T-cell (primary cell): ENCODE results near the gene INPP5D. TPM values are rescaled to one million over a fixed set of nuclear protein-coding genes. Genes with fewer than 3 reads are reported as not detected.

Experiments used
- ATAC-seq, 4 experiments: fragments of 200-7000 bp in 3 of 4; fragments of 150-1000 bp in 1 of 4; cut with Tn5 transposase; replicated peaks in 1 of 4; 1 replicate in 3 of 4; 2 replicates in 1 of 4; pipeline ENCODE4 v1.10.0; 2021; ENCODE audit warnings: moderate library complexity in 3 of 4, mild to moderate bottlenecking in 2 of 4, moderate number of reproducible peaks in 1 of 4
- CTCF ChIA-PET, 2 donors: fragments of 300-600 bp; sonication (Branson Sonifier 250); formaldehyde crosslinking; loops; one replicate each; lab custom pipeline; 2022; ENCODE audit warnings: antibody characterized with exemption in 2 of 2; lab: Charles Lee
- POLR2A ChIA-PET, 2 donors: fragments of 300-600 bp; sonication (Branson Sonifier 250); formaldehyde crosslinking; loops; one replicate each; lab custom pipeline; 2022; ENCODE audit warnings: antibody characterized with exemption in 2 of 2; lab: Charles Lee
- DNase-seq, 35 experiments: peaks; one replicate each; pipeline versions ENCODE4 v3.0.0 to v3.0.0-alpha.2; 2013 to 2023
- H3K27ac ChIP-seq: one replicate; pipeline ENCODE4 v1.5.1; 2013; ENCODE audit warnings: low read length
- H3K27me3 ChIP-seq, 2 experiments: replicated peaks in 1 of 2; 1 replicate in 1 of 2; 2 replicates in 1 of 2; pipeline versions ENCODE4 v1.6.1 to v1.7.0; 2013; ENCODE audit warnings: low read length in 1 of 2, mixed read lengths in 1 of 2; ENCODE audit not compliant: control insufficient read depth in 2 of 2, insufficient read depth in 2 of 2; ENCODE audit errors: extremely low read depth in 1 of 2
- H3K36me3 ChIP-seq, 2 donors: 1 replicate in 1 of 2; 2 replicates in 1 of 2; pipeline versions ENCODE4 v1.6.1 to v1.7.0; 2013; ENCODE audit warnings: low read length in 1 of 2; ENCODE audit not compliant: control insufficient read depth in 2 of 2, insufficient read depth in 1 of 2; ENCODE audit errors: extremely low read depth in 1 of 2
- H3K4me1 ChIP-seq, 2 experiments: 1 replicate in 1 of 2; 2 replicates in 1 of 2; pipeline versions ENCODE4 v1.6.1 to v1.7.0; 2013; ENCODE audit warnings: low read length in 2 of 2, mixed read lengths in 1 of 2; ENCODE audit not compliant: insufficient read depth in 2 of 2, control insufficient read depth in 1 of 2; ENCODE audit errors: extremely low read depth in 1 of 2
- H3K4me3 ChIP-seq, 2 donors: 1 replicate in 1 of 2; 2 replicates in 1 of 2; pipeline versions ENCODE4 v1.5.1 to v1.7.0; 2013; ENCODE audit warnings: mild to moderate bottlenecking in 2 of 2, low read length in 1 of 2, moderate library complexity in 1 of 2; ENCODE audit not compliant: control insufficient read depth in 1 of 2; ENCODE audit errors: extremely low read depth in 1 of 2
- H3K9me3 ChIP-seq: 2 replicates; pipeline ENCODE4 v1.7.0; 2013
- H3K27ac Mint-ChIP-seq, 2 donors: one replicate each; pipeline ENCODE4 v1.8.0; 2020 to 2021; ENCODE audit warnings: mild to moderate bottlenecking in 2 of 2, mixed read lengths in 2 of 2
- H3K27me3 Mint-ChIP-seq, 2 donors: one replicate each; pipeline ENCODE4 v1.8.0; 2021 to 2022; ENCODE audit warnings: mixed read lengths in 2 of 2
- H3K36me3 Mint-ChIP-seq: one replicate; pipeline ENCODE4 v1.8.0; 2021; ENCODE audit warnings: mixed read lengths
- H3K4me1 Mint-ChIP-seq, 3 donors: one replicate each; pipeline ENCODE4 v1.8.0; 2020 to 2022; ENCODE audit warnings: mixed read lengths in 3 of 3, mild to moderate bottlenecking in 1 of 3
- H3K4me3 Mint-ChIP-seq, 3 donors: one replicate each; pipeline ENCODE4 v1.8.0; 2020 to 2022; ENCODE audit warnings: mild to moderate bottlenecking in 3 of 3, mixed read lengths in 3 of 3, moderate library complexity in 3 of 3
- H3K9me3 Mint-ChIP-seq, 3 donors: one replicate each; pipeline ENCODE4 v1.8.0; 2020 to 2022; ENCODE audit warnings: mixed read lengths in 3 of 3
- WGBS: methylation state at CpG from one replicate; pipeline ENCODE4 v1.1.5; 2013; ENCODE audit warnings: missing lambda C conversion rate; ENCODE audit not compliant: insufficient coverage; 5-methylcytosine and 5-hydroxymethylcytosine counted together
- total RNA-seq, 35 experiments: library from RNA in 6 of 35; stranded (reverse) in 6 of 35; fragments of 120-200 nt in 1 of 35; gene quantifications; one replicate each; pipeline versions ENCODE4 v1.2.1 to v1.2.4 and lab custom pipeline; 2013 to 2026

Gene INPP5D
- total RNA-seq: 100 to 1,000 TPM; 108 to 216 (median 135) TPM
- 122 TPM for total RNA-seq (2013)
- 36.6 to 279 (median 217) reads per million in 29 experiments for total RNA-seq (lab: John Stamatoyannopoulos, UW)

- POLR2A ChIA-PET: interaction anchor here in 1 of 2 donors (0.5 to 1.4 kb wide), 6 partner anchors 22 to 217 kb away, joined by 3 to 10 read pairs (median 4); no protein-coding TSS in a partner anchor
- 0% methylated on average over 12 of the region's 26 CpGs for WGBS
- Mint-ChIP-seq H3K27ac (peak within 1 kb of the TSS; percentile 94 to 96), H3K4me1 (peaks cover 39 to 43% (median 43%) of the 10 kb centered on the region in 3 donors), H3K36me3 (no peaks in the 10 kb centered on the region), H3K9me3 (no peaks in the 10 kb centered on the region), H3K27me3 (no peaks in the 10 kb centered on the region), H3K4me3 (peak within 1 kb of the TSS; percentile 95 to 97 (median 95))
- H3K9me3 ChIP-seq: no peaks in the 10 kb centered on the region
- CTCF ChIA-PET: interaction anchor here (0.5 to 2.0 kb wide), 14 partner anchors 11 to 366 kb away, joined by 3 to 8 read pairs (median 4); partner anchors contain the start of gene ATG16L1 (in 1 of the 2)
- peaks cover 0 to 11% of the 10 kb centered on the region in 2 donors for H3K36me3 ChIP-seq
- H3K27me3 ChIP-seq: no peaks in the 10 kb centered on the region
- peak within 1 kb of the TSS; percentile 98 for H3K27ac ChIP-seq
- peak within 1 kb of the TSS; percentile 99 for H3K4me3 ChIP-seq
- peak; percentile 56 to 88 (median 74) for DNase-seq
- peaks cover 19 to 66% of the 10 kb centered on the region in 2 experiments for H3K4me1 ChIP-seq
- peak; percentile 81 to 87 (median 82) for ATAC-seq
Observed at GRCh38 chr2:233059797-233060500, at the start of gene INPP5D. INPP5D (plus strand) TSS chr2:233060342; CDS start chr2:233060479, 137 bp downstream.

GRCh38 chr2:233010569-233011267 lies 49.4 kb upstream of the INPP5D start:
- no peak overlapping the region for H3K27ac ChIP-seq
- H3K4me1 Mint-ChIP-seq: no peaks in the 10 kb centered on the region
- no peak overlapping the region for H3K4me3 Mint-ChIP-seq
- no peak overlapping the region for H3K27ac Mint-ChIP-seq
- WGBS: 80% methylated on average over 1 of the region's 9 CpGs
- H3K36me3 ChIP-seq: no peaks in the 10 kb centered on the region
- CTCF ChIA-PET: interaction anchor here in 1 of 2 donors (0.6 kb wide), 1 partner anchor 1540 kb away, joined by 4 read pairs; no protein-coding TSS in a partner anchor
- H3K27me3 ChIP-seq: peaks cover 0 to 8% of the 10 kb centered on the region in 2 experiments
- no peaks in the 10 kb centered on the region for H3K27me3 Mint-ChIP-seq
- DNase-seq: no peak
- no peak overlapping the region for H3K4me3 ChIP-seq
- no peaks in the 10 kb centered on the region for H3K9me3 ChIP-seq
- no peaks in the 10 kb centered on the region for H3K4me1 ChIP-seq
- no peaks in the 10 kb centered on the region for H3K36me3 Mint-ChIP-seq
- no peak for ATAC-seq
- POLR2A ChIA-PET: no interaction called here
- peaks cover 0 to 6% (median 0%) of the 10 kb centered on the region in 3 donors for H3K9me3 Mint-ChIP-seq

DNA sequence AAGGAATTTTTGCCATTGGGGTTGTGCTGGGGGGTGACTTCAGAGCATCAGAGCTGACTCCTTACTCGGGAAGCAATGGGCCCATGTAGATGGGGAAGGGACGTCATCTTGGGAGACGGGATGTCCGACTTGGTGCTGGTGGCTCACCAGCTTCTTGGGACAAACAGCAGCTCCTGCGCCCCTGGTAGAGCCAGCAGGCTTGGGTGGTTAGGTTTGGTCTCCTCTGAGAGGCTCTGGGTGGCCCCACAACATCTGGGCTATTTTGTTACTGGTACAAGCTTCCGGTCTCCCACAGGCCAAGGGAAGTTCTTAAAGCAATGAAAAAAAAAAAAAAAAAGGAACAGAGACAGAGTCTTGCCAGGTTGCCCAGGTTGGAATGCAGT lies 48.9 kb upstream of the INPP5D start:
- Histone ChIP-seq H3K27me3 (peaks cover 0 to 8% of the 10 kb centered on the region in 2 experiments), H3K36me3 (no peaks in the 10 kb centered on the region), H3K27ac (no peak overlapping the region), H3K4me1 (no peaks in the 10 kb centered on the region), H3K4me3 (no peak overlapping the region), H3K9me3 (no peaks in the 10 kb centered on the region)
- Mint-ChIP-seq H3K27ac (no peak overlapping the region), H3K36me3 (no peaks in the 10 kb centered on the region), H3K4me3 (no peak overlapping the region), H3K4me1 (no peaks in the 10 kb centered on the region), H3K27me3 (no peaks in the 10 kb centered on the region), H3K9me3 (peaks cover 0 to 6% (median 0%) of the 10 kb centered on the region in 3 donors)
- ATAC-seq (no peak), DNase-seq (no peak)
- ChIA-PET POLR2A (no interaction called here), CTCF (interaction anchor here in 1 of 2 donors (0.6 kb wide), 1 partner anchor 1540 kb away, joined by 4 read pairs; no protein-coding TSS in a partner anchor)
- 80% methylated on average over 6 of the region's 6 CpGs for WGBS

DNA sequence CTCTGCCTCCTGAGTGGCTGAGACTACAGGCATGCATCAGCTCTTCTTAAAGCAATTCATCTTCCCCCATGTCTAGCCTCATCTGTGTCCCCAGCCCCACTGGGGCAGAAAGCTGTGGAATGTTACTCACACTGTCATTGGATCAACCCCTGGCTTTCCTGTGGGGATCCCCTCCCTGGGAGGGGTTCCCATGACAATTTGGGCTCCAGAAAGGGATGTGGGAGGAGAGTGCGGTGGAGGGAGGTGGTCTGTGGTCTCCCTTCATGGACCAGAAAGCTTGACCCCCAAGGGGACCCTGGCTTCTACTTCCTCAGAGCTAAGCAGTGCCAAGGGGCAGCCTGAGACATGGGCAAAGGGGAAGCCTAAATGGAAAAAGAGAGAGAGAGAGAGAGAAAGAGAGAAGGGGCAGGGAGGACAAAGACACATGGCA lies 48.4 kb upstream of the INPP5D start:
- no peak overlapping the region for H3K4me3 ChIP-seq

GRCh38 chr2:233012301-233012971 lies 47.7 kb upstream of the INPP5D start:
- H3K4me3 ChIP-seq: no peak overlapping the region
- Mint-ChIP-seq H3K27me3 (no peaks in the 10 kb centered on the region), H3K27ac (no peak overlapping the region), H3K9me3 (peaks cover 0 to 6% (median 2%) of the 10 kb centered on the region in 3 donors), H3K4me1 (no peaks in the 10 kb centered on the region), H3K36me3 (no peaks in the 10 kb centered on the region), H3K4me3 (no peak overlapping the region)
- 56% methylated on average over 6 of the region's 12 CpGs for WGBS
- DNase-seq (no peak), ATAC-seq (no peak)
- H3K27me3 ChIP-seq: peaks cover 0 to 8% of the 10 kb centered on the region in 2 experiments
- H3K27ac ChIP-seq: no peak overlapping the region
- H3K36me3 ChIP-seq: no peaks in the 10 kb centered on the region
- no peaks in the 10 kb centered on the region for H3K4me1 ChIP-seq
- ChIA-PET POLR2A (no interaction called here), CTCF (no interaction called here)
- H3K9me3 ChIP-seq: no peaks in the 10 kb centered on the region

More for the DNA sequence above, 48.4 kb upstream of the INPP5D start:
- ATAC-seq (no peak), DNase-seq (no peak)
- Histone ChIP-seq H3K9me3 (no peaks in the 10 kb centered on the region), H3K4me1 (no peaks in the 10 kb centered on the region), H3K36me3 (no peaks in the 10 kb centered on the region), H3K27ac (no peak overlapping the region), H3K27me3 (peaks cover 0 to 8% of the 10 kb centered on the region in 2 experiments)
- H3K4me3 Mint-ChIP-seq: no peak overlapping the region
- H3K27me3 Mint-ChIP-seq: no peaks in the 10 kb centered on the region
- H3K4me1 Mint-ChIP-seq: no peaks in the 10 kb centered on the region
- 67% methylated on average over 1 of the region's 1 CpG for WGBS
- H3K36me3 Mint-ChIP-seq: no peaks in the 10 kb centered on the region
- ChIA-PET CTCF (no interaction called here), POLR2A (no interaction called here)
- peaks cover 0 to 6% (median 0%) of the 10 kb centered on the region in 3 donors for H3K9me3 Mint-ChIP-seq
- no peak overlapping the region for H3K27ac Mint-ChIP-seq

DNA sequence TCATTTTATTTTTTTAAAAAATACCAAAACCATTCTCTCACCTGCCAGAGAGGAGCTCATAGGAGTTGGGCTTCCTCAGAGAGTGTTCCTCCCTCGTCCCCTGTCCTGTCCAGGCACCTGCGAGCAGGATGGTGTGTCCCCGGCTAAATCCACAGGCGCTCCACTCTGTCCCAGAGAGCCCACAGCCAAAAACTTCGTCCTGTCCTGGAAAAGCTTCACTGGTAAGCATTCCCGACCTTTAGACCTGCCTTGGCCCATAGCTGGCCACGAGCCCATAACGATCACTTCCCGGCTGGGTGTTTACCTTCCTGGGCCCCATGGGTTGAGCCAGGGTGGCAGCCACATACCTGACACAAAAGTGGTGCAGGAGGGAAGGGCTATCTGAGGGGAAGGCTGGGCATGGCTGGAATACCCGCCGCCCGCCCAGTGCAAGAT lies 47.1 kb upstream of the INPP5D start, which contains the start of gene NGEF:
TSS of gene NGEF (minus strand) at position 230 of the 435 bp plus-strand sequence. CDS start 38,366 bp downstream, outside the sequence.
- H3K36me3 Mint-ChIP-seq: no peaks in the 10 kb centered on the region
- POLR2A ChIA-PET: no interaction called here
- H3K9me3 ChIP-seq: no peaks in the 10 kb centered on the region
- no peaks in the 10 kb centered on the region for H3K4me1 Mint-ChIP-seq
- no peaks in the 10 kb centered on the region for H3K27me3 Mint-ChIP-seq
- H3K36me3 ChIP-seq: no peaks in the 10 kb centered on the region
- H3K27ac Mint-ChIP-seq: no peak within 1 kb of the TSS
- peaks cover 0 to 8% of the 10 kb centered on the region in 2 experiments for H3K27me3 ChIP-seq
- H3K4me1 ChIP-seq: no peaks in the 10 kb centered on the region
- no peak for DNase-seq
- no peak for ATAC-seq
- CTCF ChIA-PET: no interaction called here
- H3K4me3 ChIP-seq: no peak within 1 kb of the TSS
- WGBS: 91% methylated on average over 10 of the region's 12 CpGs
- no peak within 1 kb of the TSS for H3K4me3 Mint-ChIP-seq
- H3K9me3 Mint-ChIP-seq: peaks cover 0 to 6% (median 4%) of the 10 kb centered on the region in 3 donors
- no peak within 1 kb of the TSS for H3K27ac ChIP-seq
